ENCODE measurements around the gene PIGM. TPM values are rescaled to one million over a fixed set of nuclear protein-coding genes. Genes with fewer than 3 reads are reported as not detected.

Gene PIGM
- polyA plus RNA-seq, 4 donors, result 8.5 to 13.9 (median 13.2) TPM

DNA sequence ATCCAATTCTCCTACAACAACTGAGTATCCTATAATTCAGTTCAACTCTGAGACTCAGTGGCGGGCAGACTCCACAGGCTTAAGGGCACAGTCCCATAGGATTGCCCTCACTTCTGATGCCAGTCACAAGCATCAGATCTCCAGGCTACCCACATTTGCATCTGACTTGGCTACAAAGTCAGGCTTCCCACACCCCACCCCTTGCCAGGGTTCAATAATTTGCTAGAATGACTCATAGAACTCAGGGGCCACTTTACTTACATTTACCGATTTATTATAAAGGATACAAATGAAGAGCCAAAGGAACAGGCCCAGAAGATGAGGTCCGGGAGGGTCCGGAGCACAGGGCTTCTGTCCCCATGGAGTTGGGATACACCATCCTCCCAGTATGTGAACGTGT is 41.8 kb downstream of the PIGM start:
- no peak for DNase-seq (ENCODE audit: low read depth in 4 of 4, low spot score in 3 of 4)

DNA sequence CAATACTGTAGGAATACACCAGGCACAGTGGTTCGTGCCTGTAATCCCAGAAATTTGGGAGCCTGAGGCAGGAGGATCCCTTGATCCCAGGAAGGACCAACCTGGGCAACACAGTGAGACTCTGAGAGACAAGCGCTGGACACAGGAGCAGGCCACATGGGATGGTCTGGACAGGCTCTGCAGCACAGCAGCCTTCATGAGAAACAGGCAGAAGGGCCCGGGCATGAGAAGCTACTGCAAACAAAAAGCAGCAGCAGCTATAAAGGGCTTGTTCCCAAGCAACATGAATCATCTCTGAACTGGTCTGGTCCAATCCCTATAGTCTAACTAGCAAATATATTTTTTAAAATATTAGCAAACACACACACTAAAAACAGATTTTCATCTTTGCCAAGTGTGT is 42.2 kb downstream of the PIGM start:
- DNase-seq (ENCODE audit: low read depth in 4 of 4, low spot score in 3 of 4), result no peak

DNA sequence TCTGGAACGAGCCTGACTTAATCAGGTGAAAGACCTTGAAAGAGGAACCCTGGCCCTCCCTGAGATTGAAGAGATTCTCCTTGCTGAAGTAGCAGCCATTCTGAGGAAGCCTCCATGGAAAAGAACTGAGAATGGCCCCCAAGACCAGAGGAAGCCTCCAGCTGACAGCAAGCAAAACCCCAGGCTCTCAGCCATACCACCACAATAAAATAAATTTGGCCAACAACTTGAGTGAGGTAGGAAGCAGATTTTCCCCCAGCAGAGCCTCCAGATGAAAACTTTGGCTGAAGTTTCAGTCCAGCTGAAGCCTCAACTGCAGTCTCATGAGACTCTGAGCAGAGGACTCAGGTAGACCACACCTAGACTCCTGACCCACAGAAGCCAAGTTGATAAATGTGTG is 43.8 kb downstream of the PIGM start:
- no peak for DNase-seq (ENCODE audit: low read depth in 4 of 4, low spot score in 3 of 4)

DNA sequence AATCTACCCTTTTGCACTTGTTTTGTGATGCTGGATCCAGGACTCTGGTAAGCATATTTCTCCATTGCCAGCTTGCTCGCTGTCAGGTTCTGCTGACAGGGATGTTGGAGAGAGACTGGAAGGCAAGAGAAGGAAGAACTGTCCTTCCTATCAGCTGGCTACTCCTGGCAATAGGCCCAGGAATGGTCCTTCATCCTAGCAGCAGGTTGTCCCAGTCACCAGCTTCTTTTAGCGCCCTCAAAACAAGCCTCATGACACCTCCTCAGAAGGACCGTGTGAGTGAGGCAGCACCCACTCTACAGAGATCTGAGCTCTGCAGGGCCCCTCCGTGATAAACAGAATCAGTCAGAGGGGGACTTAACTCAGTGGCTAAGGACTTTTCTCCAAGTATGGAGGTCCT is 44.6 kb downstream of the PIGM start:
- DNase-seq (ENCODE audit: low read depth in 4 of 4, low spot score in 3 of 4), result no peak

DNA sequence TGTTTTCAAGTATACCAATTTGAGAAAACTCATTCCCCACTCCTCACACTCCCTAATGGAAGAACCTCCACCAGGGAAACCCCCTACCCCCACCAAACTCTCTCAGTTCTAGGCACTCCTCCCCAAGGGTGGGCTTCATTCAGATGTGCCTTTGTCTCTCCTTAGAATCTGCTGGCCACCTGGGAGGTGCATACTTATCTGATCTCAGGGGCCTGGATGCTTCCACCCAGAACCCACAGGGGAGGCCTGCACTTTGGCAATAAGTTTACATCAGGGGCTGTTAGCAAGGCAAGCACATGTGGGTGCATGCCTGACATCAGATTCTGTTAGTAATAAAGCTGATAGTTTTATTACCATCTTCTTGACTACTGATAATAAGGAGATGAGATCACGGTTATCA is 45.3 kb downstream of the PIGM start:
- no peak for DNase-seq (ENCODE audit: low read depth in 4 of 4, low spot score in 3 of 4)

DNA sequence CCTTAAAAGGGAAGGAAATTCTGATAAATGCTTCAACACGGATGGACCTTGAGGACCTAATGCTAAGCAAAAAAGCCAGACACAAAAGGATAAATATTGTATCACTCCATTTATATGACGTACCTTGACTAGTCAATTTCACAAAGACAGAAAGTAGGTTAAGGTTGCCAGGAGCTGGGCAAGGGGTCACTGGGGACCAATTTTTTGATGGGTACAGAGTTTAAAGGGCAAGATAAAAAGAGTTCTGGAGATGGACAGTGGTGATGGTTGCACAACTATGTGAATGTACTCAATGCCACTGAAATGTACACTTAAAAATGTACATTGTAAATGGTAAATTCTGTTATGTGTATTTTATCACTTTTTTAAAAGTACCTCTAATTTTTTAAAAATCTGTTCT is 45.7 kb downstream of the PIGM start:
- no peak for DNase-seq (ENCODE audit: low read depth in 4 of 4, low spot score in 3 of 4)

DNA sequence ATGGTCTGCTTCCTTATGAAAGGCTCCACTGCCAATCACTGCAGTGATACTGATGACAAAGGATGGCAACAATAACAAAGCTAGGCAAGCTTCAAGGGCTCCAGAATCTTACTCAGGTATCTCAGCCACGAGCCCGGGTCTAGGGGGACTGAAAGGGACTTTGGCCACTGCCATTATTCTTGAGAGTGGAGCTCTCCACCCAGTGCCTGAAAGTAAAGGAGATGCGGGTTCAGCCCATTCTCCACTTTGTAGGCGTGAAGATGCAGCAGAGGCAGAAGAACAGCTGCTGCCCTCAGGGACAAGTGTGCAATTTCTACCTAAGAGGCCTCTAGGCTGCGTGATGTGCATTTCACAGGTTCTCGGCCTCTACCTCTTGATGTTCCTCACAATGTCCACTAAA is 46.3 kb downstream of the PIGM start:
- DNase-seq (ENCODE audit: low read depth in 4 of 4, low spot score in 3 of 4), result no peak

DNA sequence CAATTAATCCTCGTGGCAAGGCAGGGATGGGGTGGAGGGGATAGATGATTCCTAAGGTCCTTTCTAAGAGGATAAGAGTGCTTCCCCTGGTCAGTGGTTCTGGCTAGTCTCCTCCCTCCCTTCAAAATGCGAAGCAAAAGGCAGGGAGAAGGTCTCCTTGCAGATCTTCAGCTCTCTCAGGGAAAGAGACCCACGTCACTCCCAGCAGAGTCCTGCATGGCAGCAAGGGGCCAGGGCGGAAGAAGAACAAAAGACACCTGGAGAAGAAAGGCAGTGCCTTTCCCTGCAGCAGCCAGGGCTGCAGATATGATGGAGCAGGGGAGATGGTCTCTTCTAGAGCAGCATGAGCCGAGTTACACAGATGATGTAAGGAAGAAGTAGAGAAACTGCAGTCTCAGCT is 48.1 kb downstream of the PIGM start:
- no peak for DNase-seq (ENCODE audit: low read depth in 4 of 4, low spot score in 3 of 4)

DNA sequence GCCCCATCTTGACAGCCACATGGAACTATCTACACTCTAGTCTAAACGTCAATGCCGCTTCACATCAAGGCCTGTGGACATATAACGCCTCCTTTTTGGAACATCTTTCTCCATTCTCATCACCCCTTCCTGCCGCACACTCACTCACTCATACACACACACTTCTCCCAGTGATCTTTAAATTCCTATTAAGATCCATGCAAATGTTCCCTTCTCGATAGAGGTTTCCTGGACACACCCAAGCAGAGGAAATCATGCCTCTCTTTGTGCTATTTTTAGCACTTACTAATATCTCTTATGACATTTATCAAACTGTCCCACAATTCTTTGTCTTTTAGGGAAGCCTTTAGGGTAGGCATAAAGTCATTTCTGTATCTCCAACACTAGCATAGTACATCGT is 49.5 kb downstream of the PIGM start:
- no peak for DNase-seq (ENCODE audit: low read depth in 4 of 4, low spot score in 3 of 4)

DNA sequence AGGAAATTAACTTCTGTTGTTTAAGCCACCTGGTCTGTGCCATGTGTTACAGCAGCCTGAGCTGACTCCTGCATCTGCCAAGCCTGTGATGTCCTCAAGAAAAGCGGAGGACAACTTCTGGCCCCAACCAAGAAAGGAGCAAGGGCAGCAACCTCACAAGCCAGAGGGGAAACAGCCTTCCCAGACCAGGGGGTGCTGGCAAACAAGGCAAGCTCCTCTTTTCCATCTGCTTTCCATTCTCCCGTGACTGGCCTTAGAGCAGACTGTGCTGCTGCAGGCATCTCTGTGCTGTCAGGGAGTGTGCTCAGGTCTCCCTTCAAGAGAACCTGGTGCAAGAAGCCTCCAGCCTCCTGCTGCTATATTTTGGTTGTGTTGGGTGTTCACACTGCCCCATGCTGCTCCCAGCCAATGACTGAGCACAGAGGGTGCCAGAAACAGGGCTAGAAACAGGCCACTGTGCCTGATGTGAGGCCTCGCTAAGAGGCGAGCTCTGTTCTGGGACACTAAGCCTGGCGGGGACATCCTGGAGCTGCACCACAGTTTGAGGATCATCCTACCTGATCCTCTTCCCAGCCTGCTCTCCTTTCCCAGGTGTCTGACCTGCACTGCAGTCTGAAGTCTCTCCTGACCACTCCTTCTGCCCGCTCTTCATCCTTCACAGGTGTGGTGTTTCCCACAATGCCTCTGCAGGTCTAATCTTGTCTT is 50.3 kb downstream of the PIGM start:
- no peak for DNase-seq (ENCODE audit: low read depth in 4 of 4, low spot score in 3 of 4)

DNA sequence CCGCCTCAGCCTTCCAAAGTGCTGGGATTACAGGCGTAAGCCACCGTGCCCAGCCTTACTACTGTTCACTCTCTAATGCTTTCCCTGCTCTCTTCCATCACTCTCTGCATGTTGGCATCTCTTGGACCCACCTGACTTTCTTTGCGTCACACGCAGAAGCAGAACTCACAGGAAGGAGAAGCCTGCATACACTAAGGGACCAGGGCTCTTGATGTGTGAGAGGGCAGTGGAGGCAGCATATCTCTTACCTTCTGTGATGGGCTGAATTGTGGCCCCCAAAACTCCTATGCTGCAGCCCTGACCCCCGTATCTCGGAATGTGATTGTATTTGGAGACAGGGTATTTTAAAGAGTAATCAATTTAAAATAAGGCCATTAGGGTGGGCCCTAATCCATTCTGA is 51.0 kb downstream of the PIGM start:
- DNase-seq (ENCODE audit: low read depth in 4 of 4, low spot score in 3 of 4), result no peak

DNA sequence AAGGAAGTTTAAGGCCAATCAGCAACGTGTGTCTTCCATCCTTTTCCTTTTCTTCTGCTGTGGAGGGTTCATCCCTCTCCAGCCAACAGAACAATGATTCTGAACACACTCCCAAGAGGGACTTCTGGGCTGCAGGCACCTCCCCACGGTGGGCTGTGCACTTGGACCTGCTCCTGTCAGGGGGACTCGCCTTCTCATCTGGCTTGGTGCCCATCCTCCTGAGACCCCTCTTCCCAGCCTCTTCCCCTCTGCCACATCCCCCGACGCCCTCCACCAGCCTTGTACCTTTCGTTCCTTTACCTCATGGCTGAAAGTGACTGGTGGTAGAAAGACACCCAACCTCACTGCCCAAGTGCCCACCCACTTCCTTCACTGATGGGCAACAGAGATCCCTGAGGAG is 51.7 kb downstream of the PIGM start:
- no peak for DNase-seq (ENCODE audit: low read depth in 4 of 4, low spot score in 3 of 4)

DNA sequence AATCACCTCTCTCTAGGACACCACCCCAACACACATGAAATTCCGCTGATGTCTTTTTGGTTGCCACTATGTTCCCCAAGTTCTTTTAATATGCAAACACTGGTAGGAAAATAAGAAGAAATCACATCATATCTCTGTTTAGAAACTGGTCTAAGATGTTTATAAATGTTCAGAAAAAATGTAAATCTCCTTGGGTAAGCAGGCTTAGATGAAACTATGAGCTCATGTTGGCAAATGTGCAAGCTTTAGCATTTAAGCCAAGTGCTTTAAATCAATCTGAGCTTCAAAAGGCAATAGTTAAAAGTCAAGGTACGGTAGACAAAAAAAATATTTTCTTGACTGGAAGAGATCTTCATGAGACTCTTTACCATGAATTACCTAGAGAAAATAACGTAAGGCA is 52.5 kb downstream of the PIGM start:
- DNase-seq (ENCODE audit: low read depth in 4 of 4, low spot score in 3 of 4), result no peak

DNA sequence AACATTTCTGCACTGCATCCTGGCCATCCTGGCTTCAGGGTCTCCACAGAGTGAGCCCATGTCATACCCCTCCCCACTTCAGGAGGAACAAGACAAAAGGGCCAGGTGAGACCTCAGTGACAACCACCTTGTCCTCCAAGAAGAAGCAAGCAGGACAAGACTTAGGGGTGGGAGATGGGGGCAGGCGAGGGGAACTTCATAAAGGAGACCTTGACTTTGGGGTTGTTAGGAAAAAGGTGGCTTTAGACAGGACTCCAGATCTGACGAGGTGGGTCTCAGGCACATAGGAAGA is 53.7 kb downstream of the PIGM start:
- DNase-seq (ENCODE audit: low read depth in 4 of 4, low spot score in 3 of 4), result no peak

DNA sequence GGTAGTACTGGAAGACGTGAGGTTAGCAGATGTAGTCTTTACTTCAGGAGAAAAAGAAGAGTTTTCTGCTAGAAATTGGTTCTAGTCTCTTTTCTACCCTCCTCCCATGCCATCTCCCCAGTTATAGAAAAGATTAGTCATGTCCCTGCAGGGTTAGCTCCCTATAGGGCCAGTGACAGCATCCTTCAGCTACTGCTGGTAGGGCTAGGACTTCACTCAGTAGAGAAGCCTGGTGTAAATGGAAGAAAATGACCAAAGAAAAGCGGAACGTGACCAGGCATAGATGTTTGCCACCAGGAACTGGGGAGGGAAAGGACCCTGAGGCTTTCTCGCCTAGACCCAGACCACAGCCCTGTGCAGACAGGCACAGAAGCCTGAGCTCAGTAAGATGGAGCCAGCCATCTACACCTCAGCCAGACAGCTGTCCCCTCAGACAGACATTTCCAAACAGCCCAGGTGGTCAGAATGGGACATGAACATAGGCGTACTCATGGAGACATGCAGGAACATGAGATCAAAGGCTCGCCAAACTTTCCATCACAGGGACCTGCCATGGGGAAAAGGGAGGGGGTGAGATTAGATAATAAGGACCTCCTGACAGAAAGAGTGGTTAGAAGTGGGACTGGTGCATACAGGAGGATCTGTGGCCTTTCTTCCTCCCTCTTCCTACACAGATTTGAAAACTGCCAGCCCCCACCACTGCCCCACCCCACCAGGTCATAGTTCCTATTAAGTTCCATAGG is 54.3 kb downstream of the PIGM start:
- no peak for DNase-seq (ENCODE audit: low read depth in 4 of 4, low spot score in 3 of 4)

Other genes with a start within 250 kb of the PIGM start
- gene FCRL6, start 229.6 kb downstream of the PIGM start, polyA plus RNA-seq (ENCODE audit: insufficient read length in 4 of 4), result under 1 TPM; 0.10 to 0.41 (median 0.34) TPM
- gene SLAMF8, start 205.1 kb downstream of the PIGM start, polyA plus RNA-seq (ENCODE audit: insufficient read length in 4 of 4), result 1 to 10 TPM in 1 of 4 donors, under 1 TPM in 3; 0.42 to 1.1 (median 0.72) TPM
- gene VSIG8, start 169.3 kb downstream of the PIGM start, polyA plus RNA-seq (ENCODE audit: insufficient read length in 4 of 4), result under 1 TPM in 3 of 4 donors, not detected in 1; 0.11 to 0.76 (median 0.32) TPM
- gene CFAP45, start 131.8 kb downstream of the PIGM start, polyA plus RNA-seq (ENCODE audit: insufficient read length in 4 of 4), result 1 to 10 TPM in 3 of 4 donors, under 1 TPM in 1; 0.38 to 4.1 (median 2.8) TPM
- gene TAGLN2, start 106.5 kb downstream of the PIGM start, polyA plus RNA-seq (ENCODE audit: insufficient read length in 4 of 4), result 100 to 1,000 TPM; 118 to 147 (median 142) TPM
- gene IGSF9, start 86.4 kb downstream of the PIGM start, polyA plus RNA-seq (ENCODE audit: insufficient read length in 4 of 4), result 10 to 100 TPM in 3 of 4 donors, 1 to 10 TPM in 1; 8.1 to 25.4 (median 13.2) TPM
- not detected for gene SLAMF9, start 77.8 kb downstream of the PIGM start, polyA plus RNA-seq (ENCODE audit: insufficient read length in 4 of 4)
- 10 to 100 TPM in 3 of 4 donors, 1 to 10 TPM in 1; 1.0 to 29.7 (median 25.0) TPM for gene KCNJ10, start 38.2 kb upstream of the PIGM start, polyA plus RNA-seq (ENCODE audit: insufficient read length in 4 of 4)
- gene KCNJ9, start 49.5 kb upstream of the PIGM start, polyA plus RNA-seq (ENCODE audit: insufficient read length in 4 of 4), result under 1 TPM; 0.11 to 0.29 (median 0.15) TPM
- 10 to 100 TPM; 18.3 to 40.3 (median 28.7) TPM for gene IGSF8, start 66.6 kb upstream of the PIGM start, polyA plus RNA-seq (ENCODE audit: insufficient read length in 4 of 4)
- gene ATP1A2, start 83.8 kb upstream of the PIGM start, polyA plus RNA-seq (ENCODE audit: insufficient read length in 4 of 4), result 1 to 10 TPM; 5.0 to 5.7 (median 5.5) TPM
- 1 to 10 TPM in 1 of 4 donors, under 1 TPM in 2, not detected in 1; 0.12 to 1.6 (median 0.37) TPM for gene ATP1A4, start 119.6 kb upstream of the PIGM start, polyA plus RNA-seq (ENCODE audit: insufficient read length in 4 of 4)
- gene CASQ1, start 158.6 kb upstream of the PIGM start, polyA plus RNA-seq (ENCODE audit: insufficient read length in 4 of 4), result under 1 TPM; 0.17 to 0.68 (median 0.34) TPM
- gene PEA15, start 173.4 kb upstream of the PIGM start, polyA plus RNA-seq (ENCODE audit: insufficient read length in 4 of 4), result 100 to 1,000 TPM in 3 of 4 donors, 10 to 100 TPM in 1; 91.6 to 142 (median 122) TPM
- gene DCAF8, start 230.6 kb upstream of the PIGM start, polyA plus RNA-seq (ENCODE audit: insufficient read length in 4 of 4), result 100 to 1,000 TPM; 133 to 272 (median 213) TPM